C1 segment of cervical spinal cord (tissue), 14 donors: ENCODE results near the gene TOP1.

ENCODE experiments used
- DNase-seq, 14 donors: peaks; one replicate each; lab custom pipeline; 2025; lab: John Stamatoyannopoulos, UW

The TOP1 gene

DNA sequence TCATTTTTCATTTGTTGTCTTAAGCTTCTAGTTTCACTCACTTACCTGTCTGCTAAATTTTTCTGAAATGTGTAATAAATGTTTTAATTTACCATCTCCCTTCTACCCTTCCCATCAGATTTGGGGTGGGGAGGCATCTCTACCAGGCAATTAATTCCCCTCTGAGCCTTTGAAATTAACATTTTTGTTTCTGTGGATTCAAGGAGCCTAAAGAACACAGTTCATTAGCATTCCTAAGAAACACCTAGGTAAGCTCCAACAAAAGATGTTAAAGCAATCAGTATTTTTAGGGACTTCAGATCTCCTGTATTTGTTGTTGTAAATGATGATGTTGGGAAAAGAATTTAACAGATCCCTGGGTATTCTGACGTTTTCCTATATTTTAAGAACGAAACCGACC, 6.6 kb downstream of the TOP1 start:
- no peak for DNase-seq

GRCh38 chr20:41037179-41037578, 8.6 kb downstream of the TOP1 start:
- DNase-seq = no peak

DNA sequence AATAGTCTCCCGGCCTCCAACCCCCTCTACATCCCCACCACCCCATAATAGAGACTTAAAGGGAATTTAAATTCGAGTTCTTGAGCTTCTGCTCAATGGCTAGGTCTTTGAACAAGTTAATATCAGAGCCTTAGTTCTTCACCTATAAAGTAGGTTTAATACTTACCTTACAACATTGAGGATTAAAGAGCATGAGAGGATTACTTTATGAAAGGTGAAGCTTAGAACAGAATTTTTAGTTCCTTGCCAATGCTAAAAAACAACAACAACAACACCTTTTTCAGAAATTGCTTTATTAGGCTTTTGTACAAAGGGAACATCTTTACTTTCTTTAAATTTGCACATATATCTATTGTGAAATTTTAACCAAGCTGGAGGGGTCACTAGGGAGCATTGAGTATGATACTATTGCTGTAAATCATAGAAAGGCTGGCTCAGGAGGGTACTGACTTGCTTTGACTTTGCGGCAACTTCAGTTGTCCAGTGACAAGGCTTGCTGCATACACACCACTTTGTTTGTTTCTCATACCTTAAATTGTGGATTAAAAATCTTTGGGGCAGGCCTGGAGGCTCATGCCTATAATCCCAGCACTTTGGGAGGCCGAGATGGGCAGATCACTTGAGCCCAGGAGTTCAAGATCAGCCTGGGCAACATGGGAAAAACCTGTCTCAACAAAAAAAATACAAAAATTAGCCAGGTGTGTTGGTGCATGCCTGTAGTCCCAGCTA, 9.7 kb downstream of the TOP1 start:
- no peak for DNase-seq

- no peak for DNase-seq
These were observed 10.3 kb downstream of the TOP1 start for GRCh38 chr20:41038878-41039404.

GRCh38 chr20:41040855-41041254, 12.2 kb downstream of the TOP1 start:
- no peak for DNase-seq

GRCh38 chr20:41041693-41042092, 13.1 kb downstream of the TOP1 start:
- no peak for DNase-seq

DNA sequence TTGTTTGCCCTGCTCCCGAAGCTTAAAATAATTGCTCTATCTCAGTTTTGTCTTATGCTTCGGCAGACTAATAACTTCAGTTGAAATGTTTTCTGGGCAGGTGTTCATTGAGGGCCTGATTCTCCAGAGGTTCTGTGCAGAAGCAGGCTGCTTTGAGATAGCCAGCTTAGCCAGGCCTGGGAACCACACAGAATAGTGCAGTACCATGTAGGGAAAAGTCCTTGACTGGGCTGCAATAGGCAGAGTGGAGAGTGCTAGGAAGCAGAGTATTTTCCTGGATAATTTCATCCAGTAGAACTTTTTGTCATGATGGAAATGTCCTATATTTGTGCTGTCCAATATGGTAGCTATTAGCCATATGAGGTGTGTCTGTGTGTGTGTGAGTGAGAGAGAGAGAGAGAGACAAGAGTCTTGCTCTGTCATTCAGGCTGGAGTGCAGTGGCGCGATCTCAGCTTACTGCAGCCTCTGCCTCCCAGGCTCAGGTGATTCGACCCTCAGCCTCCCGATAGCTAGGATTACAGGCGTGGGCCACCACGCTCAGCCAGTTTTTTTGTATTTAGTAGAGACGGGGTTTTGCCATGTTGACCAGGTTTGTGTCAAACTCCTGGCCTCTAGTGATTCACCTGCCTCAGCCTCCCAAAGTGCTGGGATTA, 15.9 kb downstream of the TOP1 start:
- no peak for DNase-seq

DNA sequence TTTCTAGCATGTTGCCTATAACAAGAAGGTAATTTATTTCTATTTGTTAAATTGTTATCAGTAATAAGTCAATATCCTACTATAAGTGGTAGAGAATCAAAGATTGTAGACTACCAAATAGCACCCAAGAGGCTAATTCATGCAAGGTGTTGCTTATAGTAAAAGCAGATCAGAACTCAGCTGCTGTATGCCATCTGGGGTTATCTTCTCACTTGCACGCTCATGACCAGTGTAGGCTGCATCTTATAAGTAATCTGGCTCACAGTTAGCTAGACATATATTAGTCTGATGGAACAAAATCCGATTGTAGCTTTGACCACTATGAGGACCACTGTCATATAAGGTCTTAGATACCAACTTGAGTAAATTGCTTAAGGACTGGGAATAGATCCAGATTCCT, 17.0 kb downstream of the TOP1 start:
- no peak for DNase-seq

DNA sequence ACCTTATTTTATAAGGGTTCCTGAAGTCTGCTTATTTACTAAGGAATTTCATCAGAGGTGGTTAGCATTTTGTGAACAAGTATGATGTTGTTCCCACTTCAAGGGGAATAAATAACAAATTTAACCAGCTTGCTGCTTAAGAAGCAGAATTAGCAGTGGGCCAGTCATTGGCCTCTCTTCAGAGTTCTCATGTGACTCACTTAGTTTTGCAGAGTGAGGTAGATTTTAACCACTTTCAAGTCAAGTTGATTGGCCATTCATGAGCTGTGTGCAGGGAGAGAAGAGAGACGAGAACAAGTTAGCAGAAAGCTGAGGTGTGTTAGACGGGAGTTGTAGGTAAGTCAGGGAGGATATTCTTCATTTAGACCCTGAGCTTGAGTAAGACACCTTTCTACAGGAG, 18.1 kb downstream of the TOP1 start:
- DNase-seq = no peak

DNA sequence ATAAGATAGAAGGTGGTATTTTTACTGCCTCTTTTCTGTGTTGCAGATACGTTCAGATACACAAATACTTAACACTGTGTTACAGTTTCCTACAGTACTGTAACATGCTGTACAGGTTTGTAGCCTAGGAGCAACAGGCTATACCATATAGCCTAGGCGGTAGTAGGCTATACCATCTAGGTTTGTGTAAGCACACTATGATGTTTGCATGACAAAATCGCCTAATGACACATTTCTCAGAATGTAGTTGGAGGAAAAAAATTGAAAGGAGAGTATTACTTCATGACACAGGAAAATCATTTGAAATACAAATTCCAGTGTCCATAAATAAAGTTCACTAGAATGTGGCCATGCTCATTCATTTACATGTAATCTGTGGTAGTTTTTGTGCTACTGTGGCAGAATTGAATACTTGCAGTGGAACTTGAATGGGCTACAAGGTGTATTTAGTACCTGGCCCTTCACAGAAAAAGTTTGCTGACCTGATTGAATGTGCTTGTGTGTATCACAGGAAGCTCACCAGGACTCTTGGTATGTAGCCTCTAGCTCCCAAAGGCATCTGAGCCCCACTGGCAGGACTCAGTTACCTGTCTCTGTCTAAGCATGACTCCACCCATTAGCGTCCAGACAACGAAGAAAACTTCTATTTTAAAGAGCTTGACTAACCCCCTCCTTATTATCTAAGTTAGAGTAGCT, 18.8 kb downstream of the TOP1 start:
- no peak for DNase-seq

GRCh38 chr20:41047975-41048305, 19.3 kb downstream of the TOP1 start:
- DNase-seq = no peak

DNA sequence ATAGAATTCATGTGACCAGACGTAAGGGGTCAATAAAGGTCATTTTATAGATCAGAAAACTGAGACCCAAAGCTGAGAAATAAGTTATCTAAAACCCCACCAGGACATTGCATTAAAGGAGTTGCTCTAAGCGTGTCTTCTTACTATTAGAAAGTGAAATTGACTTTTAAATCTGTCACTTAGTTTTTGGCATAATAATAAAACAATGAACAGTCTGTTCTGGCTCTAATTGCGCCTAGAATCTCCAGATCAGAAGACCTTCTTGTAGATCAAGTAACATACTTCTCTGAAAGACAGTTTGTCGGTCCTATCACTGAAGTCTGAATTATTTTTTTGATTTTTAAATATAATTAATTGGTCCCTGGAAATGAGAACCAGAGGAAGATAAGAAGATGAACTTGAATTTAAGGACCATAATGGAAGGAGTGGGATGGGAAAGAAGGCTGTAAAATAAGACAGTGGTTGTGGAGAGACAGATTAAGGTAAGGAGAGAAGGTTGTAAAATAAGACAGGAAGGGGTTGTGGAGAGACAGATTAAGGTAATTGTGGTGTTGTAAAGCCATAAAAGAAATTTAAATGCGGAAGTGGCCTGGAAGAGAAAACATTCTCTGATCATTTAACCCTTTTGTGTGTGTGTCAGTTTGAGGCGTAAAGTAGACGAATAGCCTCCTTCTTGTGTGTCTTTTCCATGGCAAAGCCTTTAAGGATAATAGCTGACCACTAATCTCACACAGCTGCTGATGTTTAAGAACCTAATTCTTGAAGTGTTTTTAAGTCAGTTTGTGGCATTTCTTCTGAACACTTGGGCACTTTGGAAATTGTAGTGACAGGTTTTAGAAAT, 20.1 kb downstream of the TOP1 start:
- no peak for DNase-seq

GRCh38 chr20:41049451-41049850, 20.8 kb downstream of the TOP1 start:
- DNase-seq = no peak

GRCh38 chr20:41050361-41051008, 21.9 kb downstream of the TOP1 start:
- no peak for DNase-seq

DNA sequence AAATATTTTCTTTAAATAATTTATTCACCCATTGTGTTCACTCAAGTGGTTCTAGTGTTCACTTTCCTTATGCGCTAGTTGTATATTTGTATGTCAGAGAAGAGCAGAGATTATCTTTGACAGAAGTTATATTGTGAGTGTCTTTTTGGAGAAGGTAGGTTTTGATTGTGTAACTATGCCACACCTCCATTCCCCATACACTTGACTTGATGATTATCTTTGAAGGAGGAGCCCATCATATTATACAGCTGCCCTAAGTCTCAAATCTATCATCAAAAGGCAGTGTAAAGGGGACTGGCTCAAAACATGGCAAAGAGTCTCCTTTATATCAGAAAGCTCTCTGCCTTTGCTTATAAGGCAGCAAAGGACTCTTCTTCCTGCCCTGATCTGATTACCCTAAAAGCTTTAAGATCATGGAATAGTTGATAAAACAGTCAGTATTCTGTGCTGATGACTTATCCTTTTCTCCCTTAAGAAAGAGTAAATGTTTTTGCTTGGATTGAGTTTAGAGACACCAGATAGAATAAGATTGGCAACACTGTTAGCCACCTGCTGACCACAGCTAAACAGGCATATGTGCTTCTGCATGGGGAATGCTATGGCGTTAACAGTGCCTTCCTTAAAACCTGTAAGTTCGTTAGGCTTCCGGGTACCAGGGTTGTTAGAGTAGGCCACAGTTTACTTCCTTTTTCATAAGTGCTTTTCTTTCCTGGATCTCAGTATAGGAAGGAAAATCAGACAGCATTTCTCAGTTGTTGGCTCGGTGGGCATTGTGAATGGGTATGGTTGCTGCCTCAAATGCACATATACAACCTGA, 22.6 kb downstream of the TOP1 start:
- peak in 1 of 14 donors; percentile 3 for DNase-seq

- no peak for DNase-seq
These were observed 24.3 kb downstream of the TOP1 start for GRCh38 chr20:41052742-41053419.

GRCh38 chr20:41054070-41054846, 25.6 kb downstream of the TOP1 start:
- no peak for DNase-seq

- DNase-seq = no peak
These were observed 26.2 kb downstream of the TOP1 start for GRCh38 chr20:41054847-41055230.

DNA sequence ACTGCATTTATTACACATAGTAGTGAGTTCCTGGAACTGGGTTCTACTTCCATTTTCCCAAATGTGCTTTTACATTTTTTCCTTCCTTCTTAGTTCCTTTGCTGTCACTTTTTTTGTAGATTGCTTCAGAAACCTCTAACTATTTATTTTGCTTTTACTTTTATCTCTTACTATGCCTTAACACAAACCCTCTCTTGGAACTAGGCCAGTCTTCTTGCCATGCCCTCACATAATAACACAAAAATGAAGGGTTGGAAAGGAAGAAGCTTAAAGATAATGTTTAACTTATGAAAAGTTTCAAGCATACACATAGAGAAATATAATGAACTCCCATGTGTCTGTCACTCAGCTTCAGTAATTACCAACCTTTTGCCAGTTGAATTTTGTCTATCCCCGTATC, 27.1 kb downstream of the TOP1 start:
- DNase-seq = no peak
